Tibial nerve (tissue), 4 donors: ENCODE results near the gene CERS6.

Experiments
- CTCF ChIP-seq, 5 experiments: fragments of 200-600 bp in 3 of 5; fragments of 450-650 bp in 2 of 5; sonication (generic) in 3 of 5; IDR thresholded peaks; one replicate each; pipeline ENCODE4 v1.5.1; 2016 to 2019; ENCODE audit warnings: antibody characterized with exemption in 5 of 5, mild to moderate bottlenecking in 3 of 5, moderate library complexity in 2 of 5
- EP300 ChIP-seq, 2 donors: sonication (generic); formaldehyde crosslinking; IDR thresholded peaks; one replicate each; pipeline ENCODE4 v1.6.1; 2017; ENCODE audit warnings: antibody characterized with exemption in 2 of 2, mild to moderate bottlenecking in 1 of 2
- POLR2A ChIP-seq, 2 donors: fragments of 450-650 bp; IDR thresholded peaks; one replicate each; pipeline ENCODE4 v1.6.1; 2017; ENCODE audit warnings: antibody characterized with exemption in 2 of 2, mild to moderate bottlenecking in 2 of 2, moderate library complexity in 2 of 2

- TF ChIP-seq CTCF (IDR thresholded peaks at IDR 0.05) (no peak), EP300 (IDR thresholded peaks at IDR 0.05) (no peak), POLR2A (IDR thresholded peaks at IDR 0.05) (no peak)
Observed at GRCh38 chr2:168611896-168612650, 156.0 kb downstream of the CERS6 start.
